OCI-LY3 (cell line): Measurements from ENCODE around the gene AVEN.

Experiments used
- H2AFZ ChIP-seq: fragments of 200-600, 300-600 bp; shearing (Covaris generic); 2 replicates; pipeline ENCODE4 v1.6.0; 2014; ENCODE audit warnings: antibody characterized with exemption, low read depth, low read length
- H3K27ac ChIP-seq: fragments of 200-600, 300-600 bp; sonication (generic); 2 replicates; pipeline ENCODE4 v1.5.1; 2014; ENCODE audit warnings: mild to moderate bottlenecking, low read length, moderate library complexity, mixed read lengths
- H3K27me3 ChIP-seq: fragments of 200-600, 300-600 bp; sonication (generic); 2 replicates; pipeline ENCODE4 v1.6.1; 2014; ENCODE audit warnings: low read depth, low read length, mixed read lengths
- H3K36me3 ChIP-seq: fragments of 200-600, 300-600 bp; sonication (generic); replicated peaks from 2 replicates; pipeline ENCODE3; 2014; ENCODE audit warnings: low read depth, low read length, mixed read lengths
- H3K4me1 ChIP-seq: fragments of 300-600, 200-600 bp; sonication (generic); 2 replicates; pipeline ENCODE4 v1.6.1; 2014; ENCODE audit warnings: low read length, mixed read lengths
- H3K4me2 ChIP-seq: fragments of 200-600, 300-600 bp; sonication (generic); 2 replicates; pipeline ENCODE4 v1.6.1; 2014; ENCODE audit warnings: low read length, mixed read lengths
- H3K4me3 ChIP-seq: fragments of 300-600, 200-600 bp; sonication (generic); 2 replicates; pipeline ENCODE4 v1.5.1; 2014; ENCODE audit warnings: antibody characterized with exemption, mild to moderate bottlenecking, low read length, moderate library complexity
- H3K79me2 ChIP-seq: fragments of 300-600, 200-600 bp; shearing (Covaris generic); 2 replicates; pipeline ENCODE4 v1.6.1; 2014; ENCODE audit warnings: mild to moderate bottlenecking, low read length, mixed read lengths
- H3K9ac ChIP-seq: fragments of 300-600, 200-600 bp; shearing (Covaris generic); 2 replicates; pipeline ENCODE4 v1.6.0; 2014; ENCODE audit warnings: mild to moderate bottlenecking, low read length, moderate library complexity
- H3K9me3 ChIP-seq: fragments of 200-600, 300-600 bp; shearing (Covaris generic); 2 replicates; pipeline ENCODE4 v1.6.1; 2014; ENCODE audit warnings: low read length, mixed read lengths; ENCODE audit not compliant: insufficient read depth
- H4K20me1 ChIP-seq: fragments of 200-600, 300-600 bp; sonication (generic); 2 replicates; pipeline ENCODE4 v1.6.1; 2016; ENCODE audit warnings: low read length, mixed read lengths; ENCODE audit not compliant: insufficient read depth
- CTCF ChIP-seq: fragments of 200-600, 300-600 bp; sonication (generic); IDR thresholded peaks from 2 replicates; pipeline ENCODE4 v1.5.1; 2014; ENCODE audit warnings: antibody characterized with exemption, low read length, low read depth
- EZH2phosphoT487 ChIP-seq: fragments of 200-600 bp; shearing (Covaris generic); IDR thresholded peaks from 2 replicates; pipeline ENCODE4 v1.6.1; 2018; ENCODE audit warnings: antibody characterized with exemption, mixed run types, low read depth

The AVEN gene

DNA sequence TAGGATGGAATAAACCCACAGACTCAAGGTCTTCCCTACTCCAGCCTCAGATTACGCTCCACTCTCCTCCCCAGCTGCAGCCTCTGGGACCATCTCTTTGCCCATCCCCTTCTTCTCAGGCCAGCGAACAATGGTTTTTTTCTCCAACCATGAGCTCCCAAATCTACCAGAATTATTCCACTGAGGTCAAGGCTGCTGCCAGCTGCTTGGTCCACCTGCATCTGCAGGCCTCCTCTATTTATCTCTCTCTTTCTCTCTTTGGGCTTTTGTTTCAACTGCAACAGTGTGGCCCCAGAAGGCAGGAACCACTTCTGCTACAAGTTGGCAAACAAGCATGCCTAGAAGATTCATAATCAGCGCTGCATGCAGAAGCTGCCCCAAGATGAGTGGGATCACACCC is 51.6 kb downstream of the AVEN start:
- H3K36me3 ChIP-seq, result no peaks in the 10 kb centered on the region

DNA sequence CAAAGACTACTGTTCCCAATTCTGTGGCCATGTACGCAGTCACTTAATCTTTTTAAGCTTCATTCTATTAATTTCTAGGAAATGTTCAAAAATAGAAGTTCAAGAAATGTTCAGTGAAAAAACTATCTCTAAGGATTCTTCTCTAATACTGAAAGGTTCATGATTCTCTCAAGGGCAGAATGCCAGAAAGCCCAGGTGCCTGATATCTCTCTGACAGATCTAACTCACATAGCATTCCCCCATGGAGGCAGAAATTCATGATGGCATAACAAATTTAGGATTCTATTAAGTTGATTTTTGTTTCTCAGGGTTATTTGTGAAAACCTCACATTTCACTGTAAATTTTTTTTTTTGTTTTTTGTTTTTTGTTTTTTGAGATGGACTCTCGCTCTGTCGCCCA is 53.3 kb downstream of the AVEN start:
- no peak overlapping the region for H3K9ac ChIP-seq
- H3K9me3 ChIP-seq, result no peaks in the 10 kb centered on the region
- no peak overlapping the region for H3K27ac ChIP-seq
- no peaks in the 10 kb centered on the region for H3K36me3 ChIP-seq
- no peaks in the 10 kb centered on the region for H3K27me3 ChIP-seq
- TF ChIP-seq CTCF (no peak), EZH2phosphoT487 (no peak)
- no peak overlapping the region for H3K4me3 ChIP-seq
- H3K79me2 ChIP-seq, result no peaks in the 10 kb centered on the region
- H3K4me1 ChIP-seq, result no peaks in the 10 kb centered on the region
- no peaks in the 10 kb centered on the region for H4K20me1 ChIP-seq
- no peak overlapping the region for H2AFZ ChIP-seq
- no peak overlapping the region for H3K4me2 ChIP-seq

More for the DNA sequence above, 51.6 kb downstream of the AVEN start:
- H3K4me2 ChIP-seq, result no peak overlapping the region
- no peak overlapping the region for H3K9ac ChIP-seq
- H3K4me1 ChIP-seq, result no peaks in the 10 kb centered on the region
- H3K4me3 ChIP-seq, result no peak overlapping the region
- no peaks in the 10 kb centered on the region for H3K27me3 ChIP-seq
- no peaks in the 10 kb centered on the region for H3K9me3 ChIP-seq
- H3K79me2 ChIP-seq, result no peaks in the 10 kb centered on the region
- H3K27ac ChIP-seq, result no peak overlapping the region
- H4K20me1 ChIP-seq, result no peaks in the 10 kb centered on the region
- TF ChIP-seq EZH2phosphoT487 (no peak), CTCF (no peak)
- no peak overlapping the region for H2AFZ ChIP-seq

DNA sequence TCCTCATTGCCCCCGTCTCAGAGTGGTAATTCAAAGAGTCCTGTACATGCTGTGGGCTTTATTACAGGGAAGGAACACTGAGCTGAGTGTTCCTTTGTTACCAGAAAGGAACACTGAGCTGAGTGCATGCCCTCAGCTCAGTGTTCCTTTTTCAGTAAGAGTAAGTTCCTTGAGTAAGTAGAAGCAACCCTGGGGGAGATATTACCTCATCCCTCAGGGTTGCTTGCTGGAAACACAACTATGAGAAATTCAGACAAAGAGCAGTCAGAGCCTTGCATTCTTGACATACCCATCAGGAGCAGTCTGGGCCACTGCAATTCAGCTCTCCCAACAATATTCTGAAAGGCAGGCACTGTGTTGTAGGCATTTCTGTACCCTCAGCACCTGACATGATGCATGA is 53.7 kb downstream of the AVEN start:
- Histone ChIP-seq H3K9ac (no peak overlapping the region), H3K36me3 (no peaks in the 10 kb centered on the region), H3K27me3 (no peaks in the 10 kb centered on the region), H3K79me2 (no peaks in the 10 kb centered on the region), H3K4me3 (no peak overlapping the region), H3K4me2 (no peak overlapping the region), H3K4me1 (no peaks in the 10 kb centered on the region), H3K27ac (no peak overlapping the region), H4K20me1 (no peaks in the 10 kb centered on the region), H3K9me3 (no peaks in the 10 kb centered on the region), H2AFZ (no peak overlapping the region)
- TF ChIP-seq EZH2phosphoT487 (no peak), CTCF (no peak)

DNA sequence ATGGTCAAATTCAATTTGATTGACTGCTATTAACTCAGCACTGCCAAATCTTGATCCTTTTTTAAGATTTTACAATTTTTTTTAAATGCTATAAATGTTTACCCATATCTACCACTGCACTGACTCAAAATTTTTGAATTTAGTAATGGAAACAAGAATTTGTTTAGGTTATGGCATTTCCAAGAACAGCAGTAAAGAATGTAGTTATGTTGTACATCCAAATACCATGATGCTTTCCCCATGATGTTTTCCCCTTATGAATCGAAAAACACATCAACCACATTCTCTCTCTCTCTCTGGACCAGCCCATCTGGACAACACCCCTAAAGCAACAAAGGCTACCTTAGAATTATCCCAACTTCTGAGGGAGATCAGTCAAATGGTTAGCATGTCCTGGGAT is 56.5 kb downstream of the AVEN start:
- Histone ChIP-seq H3K27me3 (no peaks in the 10 kb centered on the region), H3K9ac (no peak overlapping the region)
- no peak for TF ChIP-seq CTCF
- no peak for TF ChIP-seq EZH2phosphoT487

More for the DNA sequence above, 56.5 kb downstream of the AVEN start:
- H3K36me3 ChIP-seq, result no peaks in the 10 kb centered on the region
- H3K4me2 ChIP-seq, result no peak overlapping the region
- H4K20me1 ChIP-seq, result no peaks in the 10 kb centered on the region
- H3K79me2 ChIP-seq, result no peaks in the 10 kb centered on the region
- H3K27ac ChIP-seq, result no peak overlapping the region
- no peak overlapping the region for H2AFZ ChIP-seq
- H3K9me3 ChIP-seq, result no peaks in the 10 kb centered on the region
- H3K4me1 ChIP-seq, result no peaks in the 10 kb centered on the region
- H3K4me3 ChIP-seq, result no peak overlapping the region
